Measurements from ENCODE around the gene DNAJC7. TPM values are rescaled to one million over a fixed set of nuclear protein-coding genes. Genes with fewer than 3 reads are reported as not detected.

DNAJC7 gene
- total RNA-seq, 1 experiment from 2014 or later = 147 TPM

DNA sequence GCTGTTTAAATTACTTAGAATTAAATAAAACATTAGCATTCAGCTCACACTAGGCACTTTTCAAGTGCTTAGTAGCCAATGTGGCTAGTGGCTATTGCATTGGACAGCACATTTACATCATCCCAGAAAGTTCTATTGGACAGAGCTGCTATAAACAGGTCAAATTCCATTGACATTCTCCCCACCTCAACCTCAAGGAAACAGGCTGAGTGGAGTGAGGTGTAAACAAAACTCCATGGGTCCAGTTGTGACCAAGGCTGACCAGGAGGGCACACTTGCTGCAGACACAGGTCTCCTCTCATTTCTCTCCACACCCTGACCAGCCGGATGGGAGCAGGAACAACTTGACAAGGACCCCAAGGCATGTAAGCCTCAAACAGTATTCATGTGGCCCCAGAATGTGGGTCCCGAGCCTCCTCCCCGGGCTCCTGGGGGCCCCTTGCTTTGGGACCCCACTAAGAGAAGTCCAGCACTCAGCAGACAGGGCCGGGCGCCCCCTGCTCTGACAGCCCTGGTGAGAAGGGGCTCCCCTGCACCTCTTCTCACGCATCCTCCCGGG lies 32.7 kb upstream of the DNAJC7 start:
- BruUV-seq (replicated peaks) = no TSS peak
- Mint-ChIP-seq H3K27ac (ENCODE audit: unreplicated experiment) (peak overlapping the region; percentile 48), H3K9me3 (ENCODE audit: unreplicated experiment) (no peaks in the 10 kb centered on the region), H3K36me3 (ENCODE audit: insufficient read depth, unreplicated experiment) (no peaks in the 10 kb centered on the region), H3K4me1 (ENCODE audit: low read depth, unreplicated experiment) (peaks cover 20% of the 10 kb centered on the region), H3K4me3 (ENCODE audit: unreplicated experiment) (peak overlapping the region; percentile 92), H3K27me3 (ENCODE audit: insufficient read depth, unreplicated experiment) (no peaks in the 10 kb centered on the region)
- DNase-seq = peak in 1 of 2 experiments; percentile 42
- peak overlapping the region; percentile 65 for H3K4me3 ChIP-seq (ENCODE audit: low read depth, low read length)
- POLR2A ChIA-PET = interaction anchor here (0.6 kb wide), 1 partner anchor 315 kb away, joined by 4 read pairs; no protein-coding TSS in a partner anchor
- CTCF ChIA-PET = interaction anchor here (0.7 to 1.0 kb wide), 6 partner anchors 21 to 87 kb away, joined by 3 to 6 read pairs (median 4); partner anchors contain the start of gene NKIRAS2
- intact Hi-C loops (cut with micrococcal nuclease; ENCODE audit: unreplicated experiment) = loop anchor here (1.0 kb wide), 1 partner anchor 25 kb away; no protein-coding TSS in a partner anchor
- H3K9me3 ChIP-seq = no peaks in the 10 kb centered on the region
- TF ChIP-seq, protein P1, sequence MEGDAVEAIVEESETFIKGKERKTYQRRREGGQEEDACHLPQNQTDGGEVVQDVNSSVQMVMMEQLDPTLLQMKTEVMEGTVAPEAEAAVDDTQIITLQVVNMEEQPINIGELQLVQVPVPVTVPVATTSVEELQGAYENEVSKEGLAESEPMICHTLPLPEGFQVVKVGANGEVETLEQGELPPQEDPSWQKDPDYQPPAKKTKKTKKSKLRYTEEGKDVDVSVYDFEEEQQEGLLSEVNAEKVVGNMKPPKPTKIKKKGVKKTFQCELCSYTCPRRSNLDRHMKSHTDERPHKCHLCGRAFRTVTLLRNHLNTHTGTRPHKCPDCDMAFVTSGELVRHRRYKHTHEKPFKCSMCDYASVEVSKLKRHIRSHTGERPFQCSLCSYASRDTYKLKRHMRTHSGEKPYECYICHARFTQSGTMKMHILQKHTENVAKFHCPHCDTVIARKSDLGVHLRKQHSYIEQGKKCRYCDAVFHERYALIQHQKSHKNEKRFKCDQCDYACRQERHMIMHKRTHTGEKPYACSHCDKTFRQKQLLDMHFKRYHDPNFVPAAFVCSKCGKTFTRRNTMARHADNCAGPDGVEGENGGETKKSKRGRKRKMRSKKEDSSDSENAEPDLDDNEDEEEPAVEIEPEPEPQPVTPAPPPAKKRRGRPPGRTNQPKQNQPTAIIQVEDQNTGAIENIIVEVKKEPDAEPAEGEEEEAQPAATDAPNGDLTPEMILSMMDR (IDR thresholded peaks at IDR 0.05; ENCODE audit: insufficient read depth in 1 of 2, low read depth in 1 of 2, low read length in 1 of 2, severe bottlenecking in 1 of 2, unreplicated experiment in 1 of 2) = no peak
- H3K4me1 ChIP-seq = peaks cover 16% of the 10 kb centered on the region
- no peaks in the 10 kb centered on the region for H3K36me3 ChIP-seq (ENCODE audit: control insufficient read depth, insufficient read depth, low read length)
- no peaks in the 10 kb centered on the region for H3K27me3 ChIP-seq (replicated peaks; ENCODE audit: control insufficient read depth, insufficient read depth, low read length)

DNA sequence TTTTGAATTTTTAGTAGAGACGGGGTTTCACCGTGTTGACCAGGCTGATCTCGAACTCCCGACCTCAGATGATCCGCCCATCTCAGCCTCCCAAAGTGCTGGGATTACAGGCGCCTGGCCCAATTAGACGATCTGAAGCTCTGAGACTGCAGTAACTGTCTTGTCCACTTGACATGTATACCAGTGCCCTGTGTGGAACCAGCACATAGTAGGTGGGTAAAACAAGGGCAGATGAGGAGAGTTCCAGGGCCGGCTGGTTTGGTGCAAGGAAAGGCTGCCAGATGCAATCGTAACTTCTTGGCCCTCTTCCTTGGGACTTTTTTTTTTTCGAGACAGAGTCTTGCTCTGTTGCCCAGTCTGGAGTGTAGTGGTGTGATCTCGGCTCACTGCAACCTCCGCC lies 30.1 kb upstream of the DNAJC7 start:
- BruUV-seq (replicated peaks) = no TSS peak
- CTCF ChIA-PET = no interaction called here
- Mint-ChIP-seq H3K27ac (ENCODE audit: unreplicated experiment) (no peak overlapping the region), H3K4me3 (ENCODE audit: unreplicated experiment) (no peak overlapping the region), H3K36me3 (ENCODE audit: insufficient read depth, unreplicated experiment) (no peaks in the 10 kb centered on the region), H3K9me3 (ENCODE audit: unreplicated experiment) (no peaks in the 10 kb centered on the region), H3K4me1 (ENCODE audit: low read depth, unreplicated experiment) (peaks cover 18% of the 10 kb centered on the region), H3K27me3 (ENCODE audit: insufficient read depth, unreplicated experiment) (no peaks in the 10 kb centered on the region)
- Histone ChIP-seq H3K27me3 (replicated peaks; ENCODE audit: control insufficient read depth, insufficient read depth, low read length) (no peaks in the 10 kb centered on the region), H3K4me1 (peaks cover 16% of the 10 kb centered on the region), H3K4me3 (ENCODE audit: low read depth, low read length) (no peak overlapping the region), H3K9me3 (no peaks in the 10 kb centered on the region), H3K36me3 (ENCODE audit: control insufficient read depth, insufficient read depth, low read length) (peaks cover 1% of the 10 kb centered on the region; the same call in 1 of the 2 replicates)
- intact Hi-C loops (cut with micrococcal nuclease; ENCODE audit: unreplicated experiment) = no loop called here
- TF ChIP-seq, protein P1 (IDR thresholded peaks at IDR 0.05; ENCODE audit: insufficient read depth in 1 of 2, low read depth in 1 of 2, low read length in 1 of 2, severe bottlenecking in 1 of 2, unreplicated experiment in 1 of 2) = no peak
- POLR2A ChIA-PET = no interaction called here
- no peak for DNase-seq

DNA sequence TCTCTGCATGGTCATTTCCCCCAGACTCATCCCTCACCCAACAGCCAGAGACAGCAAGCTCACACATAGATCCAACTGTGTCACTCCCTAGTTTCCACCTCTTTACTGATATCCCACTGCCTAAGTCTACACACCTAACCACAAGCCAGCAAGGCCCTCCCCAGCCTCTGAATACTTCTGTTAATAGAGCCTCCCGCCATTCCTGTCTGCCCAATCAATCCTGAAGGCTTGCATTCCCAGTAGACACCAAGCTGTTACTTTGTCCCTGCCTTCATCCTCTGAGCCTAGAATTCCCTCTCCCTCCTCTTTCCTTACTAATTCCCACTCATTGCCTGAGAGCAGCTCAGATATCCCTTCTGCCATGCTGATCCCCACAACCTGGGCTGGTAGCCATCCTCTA lies 28.5 kb upstream of the DNAJC7 start:
- Mint-ChIP-seq H3K4me3 (ENCODE audit: unreplicated experiment) (no peak overlapping the region), H3K9me3 (ENCODE audit: unreplicated experiment) (no peaks in the 10 kb centered on the region), H3K36me3 (ENCODE audit: insufficient read depth, unreplicated experiment) (no peaks in the 10 kb centered on the region), H3K27ac (ENCODE audit: unreplicated experiment) (no peak overlapping the region), H3K4me1 (ENCODE audit: low read depth, unreplicated experiment) (peaks cover 12% of the 10 kb centered on the region), H3K27me3 (ENCODE audit: insufficient read depth, unreplicated experiment) (no peaks in the 10 kb centered on the region)
- 0 out of 2 replicates have a peak, but pooled peaks cover 9% of the 10 kb centered on the region for H3K4me1 ChIP-seq
- no peak for DNase-seq
- BruUV-seq (replicated peaks) = no TSS peak
- TF ChIP-seq, protein P1 (IDR thresholded peaks at IDR 0.05; ENCODE audit: insufficient read depth in 1 of 2, low read depth in 1 of 2, low read length in 1 of 2, severe bottlenecking in 1 of 2, unreplicated experiment in 1 of 2) = no peak
- H3K36me3 ChIP-seq (ENCODE audit: control insufficient read depth, insufficient read depth, low read length) = peaks cover 1% of the 10 kb centered on the region; the same call in 1 of the 2 replicates
- intact Hi-C loops (cut with micrococcal nuclease; ENCODE audit: unreplicated experiment) = no loop called here
- no peak overlapping the region for H3K4me3 ChIP-seq (ENCODE audit: low read depth, low read length)
- no peaks in the 10 kb centered on the region for H3K9me3 ChIP-seq
- ChIA-PET CTCF (no interaction called here), POLR2A (no interaction called here)
- no peaks in the 10 kb centered on the region for H3K27me3 ChIP-seq (replicated peaks; ENCODE audit: control insufficient read depth, insufficient read depth, low read length)

All from Caco-2 (cell line).